ENCODE data around the gene RIMBP2. TPM values are rescaled to one million over a fixed set of nuclear protein-coding genes. Genes with fewer than 3 reads are reported as not detected.

Gene RIMBP2
- polyA plus RNA-seq, 1 donor (not counting 4 experiments of a cell fraction or from before 2014, with no cell fraction given): 0.16 TPM

GRCh38 chr12:130613131-130613530, 103.0 kb downstream of the RIMBP2 start:
- DNase-seq (ENCODE audit: low read depth, low spot score) (no peak), FAIRE-seq (no peak)
- H3K36me3 ChIP-seq (ENCODE audit: control insufficient read depth in 2 of 2, extremely low read depth in 1 of 2, insufficient read depth in 2 of 2, low read length in 2 of 2): no peaks in the 10 kb centered on the region
- H3K4me1 ChIP-seq (ENCODE audit: control insufficient read depth, extremely low read depth, insufficient read depth, low read length): no peaks in the 10 kb centered on the region
- no peaks in the 10 kb centered on the region for H4K20me1 ChIP-seq (ENCODE audit: control insufficient read depth, extremely low read depth, insufficient read depth, low read length)
- H3K79me2 ChIP-seq (ENCODE audit: control insufficient read depth, insufficient read depth, low read length): no peaks in the 10 kb centered on the region
- H3K9me3 ChIP-seq (ENCODE audit: control insufficient read depth, low read depth, low read length): peaks cover 9% of the 10 kb centered on the region
- no peak overlapping the region for H2AFZ ChIP-seq (ENCODE audit: control insufficient read depth, low read length)
- dilution Hi-C loops (cut with MboI; ENCODE audit: extremely low pct_ligation_motif_present, low sequenced_read_pairs): no loop called here
- H3K4me2 ChIP-seq (ENCODE audit: control insufficient read depth, extremely low read depth, insufficient read depth, low read depth, low read length): no peak overlapping the region
- H3K27ac ChIP-seq (ENCODE audit: control insufficient read depth, insufficient read depth, low read length): no peak overlapping the region
- H3K9me1 ChIP-seq (ENCODE audit: control insufficient read depth, extremely low read depth, insufficient read depth, low read length): no peaks in the 10 kb centered on the region
- no peak overlapping the region for H3K4me3 ChIP-seq (ENCODE audit: control insufficient read depth in 2 of 3, extremely low read depth in 1 of 3, insufficient read depth in 2 of 3, low read depth in 1 of 3, low read length in 3 of 3)
- H3K9ac ChIP-seq (ENCODE audit: control insufficient read depth, extremely low read depth, insufficient read depth, low read length): no peak overlapping the region
- H3K27me3 ChIP-seq (ENCODE audit: control insufficient read depth, extremely low read depth, insufficient read depth, low read length): no peaks in the 10 kb centered on the region
- TF ChIP-seq EZH2 (IDR thresholded peaks at IDR 0.05; ENCODE audit: low read length): no peak
- TF ChIP-seq, protein P1, sequence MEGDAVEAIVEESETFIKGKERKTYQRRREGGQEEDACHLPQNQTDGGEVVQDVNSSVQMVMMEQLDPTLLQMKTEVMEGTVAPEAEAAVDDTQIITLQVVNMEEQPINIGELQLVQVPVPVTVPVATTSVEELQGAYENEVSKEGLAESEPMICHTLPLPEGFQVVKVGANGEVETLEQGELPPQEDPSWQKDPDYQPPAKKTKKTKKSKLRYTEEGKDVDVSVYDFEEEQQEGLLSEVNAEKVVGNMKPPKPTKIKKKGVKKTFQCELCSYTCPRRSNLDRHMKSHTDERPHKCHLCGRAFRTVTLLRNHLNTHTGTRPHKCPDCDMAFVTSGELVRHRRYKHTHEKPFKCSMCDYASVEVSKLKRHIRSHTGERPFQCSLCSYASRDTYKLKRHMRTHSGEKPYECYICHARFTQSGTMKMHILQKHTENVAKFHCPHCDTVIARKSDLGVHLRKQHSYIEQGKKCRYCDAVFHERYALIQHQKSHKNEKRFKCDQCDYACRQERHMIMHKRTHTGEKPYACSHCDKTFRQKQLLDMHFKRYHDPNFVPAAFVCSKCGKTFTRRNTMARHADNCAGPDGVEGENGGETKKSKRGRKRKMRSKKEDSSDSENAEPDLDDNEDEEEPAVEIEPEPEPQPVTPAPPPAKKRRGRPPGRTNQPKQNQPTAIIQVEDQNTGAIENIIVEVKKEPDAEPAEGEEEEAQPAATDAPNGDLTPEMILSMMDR (optimal IDR thresholded peaks at IDR 0.05 in 1 of 3, IDR thresholded peaks at IDR 0.05 in 1 of 3, conservative IDR thresholded peaks at IDR 0.05 in 1 of 3; ENCODE audit: extremely low read depth in 1 of 3, insufficient read depth in 2 of 3, low read length in 3 of 3): no peak

- Histone ChIP-seq H3K9ac (ENCODE audit: control insufficient read depth, extremely low read depth, insufficient read depth, low read length) (no peak overlapping the region), H3K79me2 (ENCODE audit: control insufficient read depth, insufficient read depth, low read length) (no peaks in the 10 kb centered on the region), H4K20me1 (ENCODE audit: control insufficient read depth, extremely low read depth, insufficient read depth, low read length) (no peaks in the 10 kb centered on the region), H3K4me1 (ENCODE audit: control insufficient read depth, extremely low read depth, insufficient read depth, low read length) (no peaks in the 10 kb centered on the region), H3K9me1 (ENCODE audit: control insufficient read depth, extremely low read depth, insufficient read depth, low read length) (no peaks in the 10 kb centered on the region), H3K27ac (ENCODE audit: control insufficient read depth, insufficient read depth, low read length) (no peak overlapping the region), H3K4me3 (ENCODE audit: control insufficient read depth in 2 of 3, extremely low read depth in 1 of 3, insufficient read depth in 2 of 3, low read depth in 1 of 3, low read length in 3 of 3) (no peak overlapping the region), H3K4me2 (ENCODE audit: control insufficient read depth, extremely low read depth, insufficient read depth, low read depth, low read length) (no peak overlapping the region), H3K27me3 (ENCODE audit: control insufficient read depth, extremely low read depth, insufficient read depth, low read length) (no peaks in the 10 kb centered on the region), H3K36me3 (ENCODE audit: control insufficient read depth in 2 of 2, extremely low read depth in 1 of 2, insufficient read depth in 2 of 2, low read length in 2 of 2) (no peaks in the 10 kb centered on the region), H3K9me3 (ENCODE audit: control insufficient read depth, low read depth, low read length) (peaks cover 7% of the 10 kb centered on the region), H2AFZ (ENCODE audit: control insufficient read depth, low read length) (no peak overlapping the region)
- DNase-seq (ENCODE audit: low read depth, low spot score) (no peak), FAIRE-seq (no peak)
- no peak for TF ChIP-seq EZH2 (IDR thresholded peaks at IDR 0.05; ENCODE audit: low read length)
- TF ChIP-seq, protein P1 (optimal IDR thresholded peaks at IDR 0.05 in 1 of 3, IDR thresholded peaks at IDR 0.05 in 1 of 3, conservative IDR thresholded peaks at IDR 0.05 in 1 of 3; ENCODE audit: extremely low read depth in 1 of 3, insufficient read depth in 2 of 3, low read length in 3 of 3): no peak
- dilution Hi-C loops (cut with MboI; ENCODE audit: extremely low pct_ligation_motif_present, low sequenced_read_pairs): no loop called here
Measured at GRCh38 chr12:130611026-130611905, 104.8 kb downstream of the RIMBP2 start.
